GM18502 (cell line): Measurements from ENCODE around the gene LARGE1.

Source experiments
- ATAC-seq: cut with Tn5 transposase; IDR thresholded peaks from one replicate; pipeline ENCODE4 v1.9.1; 2021; ENCODE audit warnings: mild to moderate bottlenecking; ENCODE audit not compliant: unreplicated experiment, poor library complexity

The LARGE1 gene

DNA sequence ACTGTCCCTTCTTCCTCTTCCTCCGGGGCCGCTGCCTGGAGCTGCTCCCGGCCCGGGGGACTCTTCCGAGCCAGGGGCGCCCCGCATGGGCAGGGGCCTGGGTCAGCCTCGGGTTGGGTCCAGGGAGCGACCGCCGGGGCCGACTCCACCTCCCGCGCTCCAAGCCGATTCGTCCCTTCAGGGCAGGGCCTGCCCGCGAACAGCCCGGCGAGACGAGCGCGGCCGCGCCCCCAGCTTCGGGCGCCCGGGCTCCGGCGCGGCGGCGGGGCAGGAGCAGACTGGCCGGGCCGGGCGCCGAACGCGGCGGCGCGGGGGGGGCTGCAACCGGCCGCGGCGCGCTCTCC, at the start of gene LARGE1:
Gene LARGE1, minus strand, starts transcription at position 280 of the 344 bp plus-strand sequence.
- peak; percentile 33 for ATAC-seq

- no peak for ATAC-seq
Observed at GRCh38 chr22:33969045-33969444, 48.8 kb upstream of the LARGE1 start.

DNA sequence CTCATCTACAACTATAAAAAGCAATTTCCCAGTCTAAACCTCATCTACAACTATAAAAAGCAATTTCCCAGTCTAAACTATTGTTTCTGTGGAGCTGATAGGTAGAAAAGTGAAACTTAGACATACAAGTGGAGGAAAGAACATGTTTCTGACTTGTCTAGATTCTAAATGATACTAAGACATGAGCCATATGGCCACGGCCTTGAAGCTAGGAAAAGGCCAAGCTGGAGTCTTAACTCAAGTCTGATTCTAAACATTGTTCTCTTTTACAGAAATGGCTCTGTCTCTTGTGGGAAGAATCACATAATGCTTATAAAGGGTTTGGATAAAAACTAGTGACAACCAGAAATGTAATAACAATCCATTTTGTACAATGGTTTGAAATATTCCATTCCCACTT, 43.8 kb upstream of the LARGE1 start:
- ATAC-seq, result no peak

GRCh38 chr22:33962409-33962808, 42.1 kb upstream of the LARGE1 start:
- ATAC-seq, result no peak

GRCh38 chr22:33958741-33959140, 38.5 kb upstream of the LARGE1 start:
- ATAC-seq, result no peak

DNA sequence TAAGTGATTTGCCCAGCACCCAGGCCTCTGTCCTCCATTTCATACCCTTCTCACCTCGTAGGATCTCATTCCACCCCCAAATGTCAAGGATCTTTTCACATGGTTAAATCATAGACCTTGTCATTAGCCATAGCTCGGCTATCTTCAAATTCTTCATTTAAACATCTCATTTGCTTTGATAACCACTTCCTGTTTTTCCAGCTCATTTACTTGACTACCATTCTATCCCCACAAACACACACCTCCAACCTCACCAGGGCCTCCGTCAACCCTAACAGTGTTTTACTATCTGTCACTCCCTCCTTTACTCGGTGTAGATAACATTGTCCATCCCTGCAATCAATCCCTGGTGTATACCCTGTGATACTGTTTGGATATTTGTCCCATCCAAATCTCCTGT, 36.8 kb upstream of the LARGE1 start:
- ATAC-seq, result no peak

- no peak for ATAC-seq
Observed at GRCh38 chr22:33952776-33953175, 32.5 kb upstream of the LARGE1 start.

DNA sequence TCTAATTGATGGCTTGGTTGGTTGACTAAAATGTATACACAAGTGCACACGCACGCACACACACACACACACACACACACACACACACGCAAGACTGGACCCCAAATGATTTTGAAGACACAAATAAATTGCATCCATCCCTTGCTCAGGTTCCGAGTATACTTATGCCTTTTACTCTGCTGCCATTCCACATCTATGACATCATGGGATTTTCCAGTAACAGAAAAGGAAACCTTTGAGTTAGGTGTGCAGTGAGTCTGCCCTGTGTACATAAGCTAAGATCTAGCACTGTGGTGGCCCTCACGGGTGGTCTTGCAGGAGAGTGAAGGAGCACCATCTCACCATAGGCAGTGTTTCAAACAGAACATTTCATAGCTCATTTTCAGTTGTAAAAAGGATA, 20.5 kb upstream of the LARGE1 start:
- ATAC-seq, result no peak

DNA sequence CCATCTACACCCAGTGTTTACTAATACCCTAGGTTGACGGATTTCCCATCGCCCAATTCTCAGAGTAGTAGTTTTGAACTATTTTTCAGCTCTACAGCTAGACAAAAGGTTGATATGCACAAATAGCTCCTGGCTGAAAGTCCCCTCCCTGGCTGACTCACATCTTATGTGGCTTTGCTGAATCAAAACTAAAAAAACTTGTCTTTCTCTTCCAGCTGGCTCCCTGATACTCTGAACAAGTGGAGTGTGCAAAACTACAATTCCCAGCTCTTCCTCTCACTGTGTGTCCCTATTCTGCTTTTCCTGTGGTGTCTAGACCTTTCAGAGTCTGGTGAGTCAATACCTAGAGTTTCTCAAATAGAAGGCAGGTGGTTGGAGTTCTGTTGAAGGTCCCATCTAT, 12.7 kb upstream of the LARGE1 start:
- ATAC-seq, result no peak

DNA sequence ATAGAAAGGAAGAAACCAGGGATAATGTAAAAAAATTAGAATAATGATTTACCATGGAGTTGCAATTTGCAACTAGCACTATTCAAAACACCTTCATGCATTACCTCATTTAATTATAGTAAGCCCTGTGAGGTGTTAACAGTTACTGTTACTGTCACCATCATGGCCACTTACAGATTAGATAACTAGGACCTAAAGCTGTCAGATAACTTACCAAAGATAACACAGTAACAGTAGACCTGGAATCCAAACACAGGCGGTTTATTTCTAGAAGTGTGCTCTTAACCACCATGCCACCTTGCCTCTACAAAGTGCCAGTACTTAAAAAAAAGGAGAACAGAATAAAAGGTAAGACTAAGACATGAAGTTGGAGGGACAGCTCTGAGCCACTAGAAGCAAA, 11.1 kb upstream of the LARGE1 start:
- ATAC-seq, result no peak

- no peak for ATAC-seq
Observed at GRCh38 chr22:33927752-33928151, 7.5 kb upstream of the LARGE1 start.

DNA sequence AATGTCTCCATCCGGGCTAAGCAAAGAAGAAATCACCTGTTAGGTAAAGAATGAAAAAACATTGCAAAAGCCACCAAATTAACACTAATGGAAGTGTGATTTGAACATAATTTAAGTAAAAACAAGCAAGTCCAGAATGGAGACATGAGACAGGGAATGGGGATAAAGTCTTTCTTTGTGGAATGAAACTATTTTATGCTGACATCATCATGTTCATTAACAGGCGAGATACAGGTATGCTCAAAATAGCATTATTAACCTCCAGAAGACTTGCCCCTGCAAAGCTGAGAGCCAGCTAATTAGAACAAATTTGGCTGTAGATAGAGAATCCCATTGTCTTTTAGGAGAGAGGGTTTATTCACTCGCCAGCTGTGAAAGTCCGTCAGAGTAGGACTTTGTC, 4.9 kb upstream of the LARGE1 start:
- no peak for ATAC-seq

- no peak for ATAC-seq
Observed at GRCh38 chr22:33923660-33924246, 3.5 kb upstream of the LARGE1 start.

DNA sequence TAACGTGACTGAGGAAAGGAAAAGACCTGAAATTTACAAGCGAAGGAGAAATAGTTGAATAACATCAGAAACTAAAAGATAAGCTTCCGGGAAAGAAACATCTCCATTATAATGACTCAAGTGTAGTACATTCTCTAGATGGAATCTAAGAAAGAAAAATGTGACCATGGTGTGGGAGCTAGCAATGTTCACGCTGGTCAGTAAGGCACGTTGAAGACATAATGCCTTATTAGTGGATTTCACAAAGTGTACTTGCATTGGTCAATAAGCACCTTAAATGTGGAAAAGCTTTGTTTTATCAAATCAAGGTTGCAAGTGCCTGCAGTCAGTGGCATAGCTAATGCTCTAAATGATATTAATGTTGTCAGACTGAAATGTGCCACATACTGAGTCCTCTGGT, 2.8 kb upstream of the LARGE1 start:
- no peak for ATAC-seq

DNA sequence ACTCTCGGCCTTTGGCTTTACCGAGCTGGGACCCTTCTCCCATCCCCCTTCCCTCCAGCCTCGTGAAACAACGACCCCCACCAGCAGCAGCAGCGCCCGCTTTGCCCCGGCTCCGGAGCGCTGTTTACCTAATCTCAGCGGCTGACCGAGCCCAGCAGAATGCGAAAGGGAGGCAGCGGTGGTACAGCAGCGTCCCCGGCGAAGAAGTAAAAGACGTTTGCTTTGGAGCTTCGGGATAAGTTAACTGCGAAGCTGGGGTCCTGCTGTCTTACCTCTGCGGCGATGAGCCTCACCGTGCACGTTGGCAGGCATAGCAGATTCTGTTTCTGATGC, 2.0 kb upstream of the LARGE1 start:
- ATAC-seq, result no peak

GRCh38 chr22:33921525-33922348, 1.5 kb upstream of the LARGE1 start:
- no peak for ATAC-seq

DNA sequence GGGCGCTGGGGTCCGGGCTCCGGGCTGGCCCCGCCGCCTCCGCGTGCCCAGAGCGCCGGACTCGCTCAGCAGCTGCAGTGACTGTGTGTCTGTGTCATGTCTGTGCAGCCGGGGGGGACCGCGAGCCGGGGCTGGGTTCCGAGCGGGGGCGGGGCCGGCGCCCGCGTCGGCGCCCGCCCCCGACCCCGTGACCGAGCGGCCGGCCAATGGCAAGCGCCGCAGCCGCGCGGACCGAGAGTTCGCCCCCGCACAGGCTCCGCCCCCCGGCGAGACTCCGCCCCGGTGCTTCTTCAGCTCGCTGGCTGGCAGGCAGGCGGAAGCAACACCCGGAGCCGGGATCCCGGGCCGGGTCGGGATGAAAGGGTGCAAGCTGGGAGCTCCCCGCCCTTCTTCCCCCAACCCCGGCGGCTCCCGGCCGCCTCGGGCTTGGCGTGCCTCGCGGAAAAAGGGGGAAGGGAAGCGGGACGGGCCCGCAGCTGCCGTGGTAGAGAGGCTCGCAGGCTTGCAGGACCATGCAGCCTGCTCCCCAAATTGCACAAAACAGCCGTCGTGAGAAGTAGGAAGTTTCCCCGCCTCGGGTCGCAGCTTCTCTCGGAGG, 750 bp upstream of the LARGE1 start:
- peak; percentile 74 for ATAC-seq

- ATAC-seq, result no peak
Observed at GRCh38 chr22:33919391-33920196, 682 bp downstream of the LARGE1 start.

DNA sequence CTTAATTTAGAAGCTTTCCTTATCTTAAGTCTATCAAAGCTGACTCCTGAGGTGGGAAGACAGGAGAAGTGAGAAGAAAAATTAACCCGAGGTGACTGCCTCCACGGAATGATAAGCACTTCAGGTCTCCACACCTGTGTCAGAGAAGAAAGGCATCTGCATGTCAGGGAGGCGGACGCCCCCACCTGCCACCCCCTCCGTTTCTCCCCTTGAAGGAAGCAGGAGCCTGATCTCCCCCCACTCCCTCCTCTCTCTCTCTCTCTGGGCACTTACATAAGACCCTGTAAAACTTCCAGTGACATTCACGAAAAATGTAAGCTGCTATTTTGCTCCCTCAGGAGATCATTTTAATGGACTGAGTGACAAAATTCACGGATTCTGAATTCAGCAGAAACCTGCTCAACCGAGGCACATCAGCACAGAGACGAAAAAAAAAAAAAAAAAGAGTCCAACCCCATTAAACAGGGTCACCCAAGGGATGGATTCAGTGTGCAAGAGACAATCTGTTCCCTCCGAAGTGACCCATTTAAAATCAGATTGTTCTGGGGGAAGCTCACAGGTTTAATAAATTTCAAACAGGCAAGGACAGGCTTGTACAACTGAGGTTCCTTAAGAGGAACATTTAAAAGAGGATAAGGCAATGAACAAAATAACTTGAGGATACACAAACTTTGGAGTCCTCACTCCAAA, 1.5 kb downstream of the LARGE1 start:
- ATAC-seq, result no peak

GRCh38 chr22:33917744-33918406, 2.4 kb downstream of the LARGE1 start:
- no peak for ATAC-seq
